OCI-LY3 (cell line): ENCODE measurements around the gene ATP11B.

Source experiments
- CTCF ChIP-seq: fragments of 200-600, 300-600 bp; sonication (generic); IDR thresholded peaks from 2 replicates; pipeline ENCODE4 v1.5.1; 2014; ENCODE audit warnings: antibody characterized with exemption, low read length, low read depth
- EZH2phosphoT487 ChIP-seq: fragments of 200-600 bp; shearing (Covaris generic); IDR thresholded peaks from 2 replicates; pipeline ENCODE4 v1.6.1; 2018; ENCODE audit warnings: antibody characterized with exemption, mixed run types, low read depth

- TF ChIP-seq CTCF, result no peak
- TF ChIP-seq EZH2phosphoT487, result no peak
Observed at GRCh38 chr3:182809531-182809930, 16.2 kb downstream of the ATP11B start.
